ENCODE data around the gene GOLGA1.

DNA sequence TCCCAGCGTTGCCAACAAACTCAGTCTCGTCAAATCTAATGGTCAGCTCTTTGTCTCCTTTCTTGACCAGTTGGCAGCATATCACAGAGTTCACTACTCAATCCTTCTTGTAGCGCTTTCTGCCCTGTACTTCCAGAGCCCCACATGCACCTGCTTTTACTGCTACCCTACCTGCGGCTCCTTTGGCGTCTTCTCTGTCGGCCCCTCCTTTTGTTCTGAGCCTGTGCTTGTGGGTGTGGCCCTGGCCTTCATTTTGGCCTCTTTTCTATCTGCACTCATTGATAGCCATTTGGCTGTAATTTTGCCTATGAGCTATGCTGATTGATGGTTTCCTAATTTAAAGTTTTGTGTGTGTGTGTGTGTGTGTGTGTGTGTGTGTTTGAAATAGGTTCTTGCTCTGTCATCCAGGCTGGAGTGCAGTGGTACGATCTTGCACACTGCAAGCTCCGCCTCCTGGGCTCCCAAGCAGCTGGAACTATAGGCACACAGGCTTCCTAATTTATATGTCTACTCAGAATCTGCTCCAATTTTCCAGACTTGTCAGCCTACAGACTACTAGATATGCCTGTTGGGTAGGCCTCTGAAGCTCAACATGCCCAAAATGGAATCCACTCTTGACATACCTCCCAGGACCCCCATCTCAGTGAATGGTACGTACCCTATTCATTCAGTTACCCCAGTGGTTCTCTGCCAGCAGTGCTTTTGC, 46.7 kb downstream of the GOLGA1 start:
- no peak for TF ChIP-seq CTCF (IDR thresholded peaks at IDR 0.05; ENCODE audit: low read depth, low read length)
- TF ChIP-seq EZH2phosphoT487 (IDR thresholded peaks at IDR 0.05; ENCODE audit: low read depth): no peak
